GM19099 (cell line): ENCODE measurements around the gene CHRDL2.

Source experiments
- POLR2A ChIP-seq: IDR thresholded peaks from 3 replicates; pipeline ENCODE4 v1.6.1; 2011; ENCODE audit warnings: low read depth; ENCODE audit not compliant: insufficient read length; ENCODE audit errors: extremely low read depth

CHRDL2 gene

GRCh38 chr11:74731301-74732094 is at the start of gene CHRDL2:
Gene CHRDL2, minus strand, starts transcription at chr11:74731426. Its CDS starts 538 bp downstream, at chr11:74730888.
- no peak for TF ChIP-seq POLR2A

GRCh38 chr11:74780248-74781005 is 49.2 kb upstream of the CHRDL2 start:
- no peak for TF ChIP-seq POLR2A

- TF ChIP-seq POLR2A = no peak
Observed at GRCh38 chr11:74778581-74778980, 47.4 kb upstream of the CHRDL2 start.

GRCh38 chr11:74777877-74778276 is 46.7 kb upstream of the CHRDL2 start:
- TF ChIP-seq POLR2A = no peak

GRCh38 chr11:74777038-74777437 is 45.8 kb upstream of the CHRDL2 start:
- TF ChIP-seq POLR2A = no peak

GRCh38 chr11:74776546-74776945 is 45.3 kb upstream of the CHRDL2 start:
- no peak for TF ChIP-seq POLR2A

- TF ChIP-seq POLR2A = no peak
Observed at GRCh38 chr11:74775762-74776161, 44.5 kb upstream of the CHRDL2 start.

GRCh38 chr11:74773476-74773875 is 42.2 kb upstream of the CHRDL2 start:
- TF ChIP-seq POLR2A = no peak

GRCh38 chr11:74771139-74771538 is 39.9 kb upstream of the CHRDL2 start:
- no peak for TF ChIP-seq POLR2A

GRCh38 chr11:74770456-74770855 is 39.2 kb upstream of the CHRDL2 start:
- no peak for TF ChIP-seq POLR2A

GRCh38 chr11:74769055-74769707 is 38.0 kb upstream of the CHRDL2 start:
- no peak for TF ChIP-seq POLR2A

GRCh38 chr11:74766905-74767304 is 35.7 kb upstream of the CHRDL2 start:
- no peak for TF ChIP-seq POLR2A

- TF ChIP-seq POLR2A = no peak
Observed at GRCh38 chr11:74756571-74756970, 25.3 kb upstream of the CHRDL2 start.

- TF ChIP-seq POLR2A = no peak
Observed at GRCh38 chr11:74755395-74755995, 24.3 kb upstream of the CHRDL2 start.
